Mucosa of descending colon (tissue), 3 donors: ENCODE measurements around the gene PCSK6. TPM values are rescaled to one million over a fixed set of nuclear protein-coding genes. Genes with fewer than 3 reads are reported as not detected.

Source experiments
- ATAC-seq: fragments of 200-7000 bp; cut with Tn5 transposase; one replicate; pipeline ENCODE4 v1.9.1; 2020; ENCODE audit warnings: mild to moderate bottlenecking, moderate library complexity
- DNase-seq, 3 donors: peaks; one replicate each; pipeline ENCODE4 v3.0.0-alpha.2; 2020
- H3K36me3 ChIP-seq: fragments of 200-600 bp; one replicate; pipeline ENCODE4 v1.8.0; 2021; ENCODE audit warnings: low read depth, mild to moderate bottlenecking
- H3K4me1 ChIP-seq: fragments of 200-600 bp; one replicate; pipeline ENCODE4 v1.8.0; 2021; ENCODE audit warnings: low read depth, mild to moderate bottlenecking
- H3K4me3 ChIP-seq: fragments of 200-600 bp; one replicate; pipeline ENCODE4 v1.8.0; 2021; ENCODE audit warnings: mild to moderate bottlenecking
- H3K9me3 ChIP-seq: fragments of 200-600 bp; one replicate; pipeline ENCODE4 v1.8.0; 2021; ENCODE audit warnings: mild to moderate bottlenecking
- CTCF ChIP-seq: fragments of 200-600 bp; IDR thresholded peaks from one replicate; pipeline ENCODE4 v1.8.0; 2022; ENCODE audit warnings: antibody characterized with exemption, mild to moderate bottlenecking
- intact Hi-C, 2 donors: fragments of 100-400 bp; cut with DNase I in 1 of 2; cut with micrococcal nuclease in 1 of 2; formaldehyde crosslinking; loops; one replicate each; pipeline versions ENCODE4 v1.11.0 to v1.11.1; 2022; cut with DNase I, micrococcal nuclease
- total RNA-seq, 3 donors: library from RNA; stranded (reverse); fragmentation: NEBNext Ultra II Directional in 2 of 3; extraction: Animal tissue kit (Norgen Biotek cat#: 25700) in 2 of 3; gene quantifications; one replicate each; pipeline versions ENCODE4 v1.2.1 to v1.2.4, GENCODE V29; 2021 to 2023
- donor health status: DM: no; HTN: no; CAD: no; lungs with moderate emphysema.
- donor health status: DM: no; HTN: no; CAD: no.
- donor health status: DM: no; HTN: yes; CAD: no.

Gene PCSK6
- total RNA-seq, 3 donors from 2014 or later, result 21.3 to 58.4 (median 30.3) TPM

DNA sequence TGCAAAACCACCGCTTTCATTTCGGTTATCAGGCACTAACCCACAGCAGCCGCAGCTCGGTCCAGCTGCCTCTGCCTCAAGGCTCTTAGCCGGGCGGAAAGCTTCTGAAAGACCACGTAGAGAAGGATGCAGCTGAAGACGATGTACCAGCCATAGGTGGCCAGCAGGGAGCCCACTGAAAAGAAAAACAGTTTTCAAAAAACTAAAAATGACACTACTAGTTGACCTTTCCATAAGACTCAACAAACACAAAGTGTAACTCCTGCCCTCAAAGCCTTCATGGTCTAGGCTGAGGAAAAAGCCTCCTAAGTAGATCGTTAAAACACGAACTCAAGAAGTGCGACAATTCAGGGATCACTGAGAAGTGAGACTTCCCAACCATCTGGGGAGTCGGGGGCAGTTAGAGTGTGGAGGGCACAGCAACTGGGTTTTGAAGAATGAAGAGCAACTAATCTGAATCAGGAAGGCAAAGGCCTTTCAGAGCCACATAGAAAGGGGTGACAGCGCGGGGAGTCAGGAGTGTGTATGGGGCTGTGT, 212.9 kb downstream of the PCSK6 start:
- Histone ChIP-seq H3K36me3 (peaks cover 19% of the 10 kb centered on the region), H3K4me3 (peak overlapping the region; percentile 84), H3K4me1 (peaks cover 29% of the 10 kb centered on the region), H3K9me3 (no peaks in the 10 kb centered on the region)
- TF ChIP-seq CTCF, result no peak
- DNase-seq (no peak), ATAC-seq (no peak)
- intact Hi-C loops, result no loop called here

GRCh38 chr15:101275018-101275417, 214.5 kb downstream of the PCSK6 start:
- no peak for TF ChIP-seq CTCF
- ATAC-seq, result no peak
- intact Hi-C loops, result no loop called here
- H3K36me3 ChIP-seq, result peaks cover 19% of the 10 kb centered on the region
- DNase-seq, result no peak
- peaks cover 23% of the 10 kb centered on the region for H3K4me1 ChIP-seq
- no peak overlapping the region for H3K4me3 ChIP-seq
- no peaks in the 10 kb centered on the region for H3K9me3 ChIP-seq

DNA sequence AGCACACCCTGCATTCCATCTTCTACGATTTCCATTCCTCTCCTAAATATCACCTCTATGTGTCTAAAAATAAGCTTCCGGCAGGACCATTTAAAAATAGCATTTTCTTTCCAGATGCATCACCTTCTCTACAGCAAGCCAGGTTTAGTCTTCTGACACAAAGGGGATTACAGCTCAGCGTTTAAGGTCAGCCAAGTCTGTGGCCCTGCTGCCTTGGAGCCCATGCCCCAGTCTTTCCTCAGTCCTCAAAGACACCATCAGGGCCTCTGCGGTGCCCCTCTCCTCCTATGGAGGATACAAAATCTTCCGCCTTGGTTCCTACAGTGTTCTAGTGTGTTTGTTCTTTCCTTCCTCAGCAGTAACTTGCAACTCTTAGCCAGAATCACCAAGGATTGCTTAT, 216.0 kb downstream of the PCSK6 start:
- Histone ChIP-seq H3K36me3 (peaks cover 19% of the 10 kb centered on the region), H3K4me1 (peaks cover 15% of the 10 kb centered on the region), H3K9me3 (no peaks in the 10 kb centered on the region), H3K4me3 (no peak overlapping the region)
- TF ChIP-seq CTCF, result no peak
- DNase-seq (no peak), ATAC-seq (no peak)
- intact Hi-C loops, result no loop called here

DNA sequence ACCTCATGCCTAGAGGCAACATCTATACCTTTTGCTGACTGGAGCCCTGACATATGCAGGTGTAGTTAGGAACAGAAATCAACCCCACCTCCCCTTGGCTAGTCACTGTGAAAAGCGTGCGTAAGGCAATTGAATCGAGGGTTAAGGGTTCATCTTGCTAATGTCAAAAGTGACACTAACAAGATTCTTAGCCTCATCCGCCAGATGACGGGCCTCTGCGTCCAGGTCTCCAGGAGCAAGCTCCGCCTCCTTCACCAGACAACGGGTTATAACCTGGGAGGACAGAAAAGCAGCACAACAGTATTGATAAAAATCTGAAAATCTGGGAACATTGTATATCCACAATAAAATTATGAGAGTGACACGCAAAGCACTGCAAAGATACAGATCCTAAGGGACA, 216.9 kb downstream of the PCSK6 start:
- Histone ChIP-seq H3K4me1 (peaks cover 12% of the 10 kb centered on the region), H3K36me3 (peaks cover 19% of the 10 kb centered on the region), H3K9me3 (no peaks in the 10 kb centered on the region), H3K4me3 (no peak overlapping the region)
- DNase-seq, result no peak
- no peak for TF ChIP-seq CTCF
- no peak for ATAC-seq
- intact Hi-C loops, result no loop called here

DNA sequence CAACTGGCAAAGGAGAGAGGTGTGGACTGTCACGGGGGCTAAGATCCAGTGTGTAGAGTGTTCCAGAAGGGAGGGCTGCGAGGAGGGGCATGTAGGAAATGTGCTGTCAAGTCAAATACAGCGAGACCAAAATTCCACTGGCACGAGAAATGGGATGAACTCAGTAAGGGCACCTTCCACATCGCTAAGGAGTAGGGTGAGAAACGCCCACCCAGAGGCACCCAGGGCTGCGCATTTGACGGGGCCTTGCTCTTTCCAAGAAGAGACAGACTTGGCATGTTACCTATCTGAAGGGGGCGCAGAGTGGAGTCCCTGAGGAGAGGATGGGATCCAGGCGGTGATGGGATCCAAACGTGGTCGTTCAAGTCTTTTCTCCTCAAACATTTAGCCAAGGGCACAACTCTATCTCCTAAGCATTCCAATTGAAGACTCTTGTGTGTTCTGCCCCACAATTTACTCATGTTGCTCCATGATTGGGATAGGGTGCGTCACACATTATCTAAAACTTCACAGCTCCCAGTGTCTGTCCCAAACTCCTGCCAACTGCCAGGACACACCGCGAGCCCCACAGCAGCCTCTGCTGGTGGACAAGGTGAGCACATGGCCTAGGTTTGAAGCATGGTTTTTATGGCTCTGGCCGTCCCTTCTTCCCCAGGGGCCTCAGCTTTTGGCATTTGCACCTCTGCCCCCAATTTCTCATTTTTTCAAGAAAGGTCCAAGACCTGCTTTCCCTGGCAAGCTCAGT, 219.9 kb downstream of the PCSK6 start:
- ATAC-seq, result peak; percentile 58
- no peaks in the 10 kb centered on the region for H3K9me3 ChIP-seq
- intact Hi-C loops, result no loop called here
- H3K4me1 ChIP-seq, result no peaks in the 10 kb centered on the region
- no peak for TF ChIP-seq CTCF
- no peak for DNase-seq
- H3K4me3 ChIP-seq, result no peak overlapping the region
- peaks cover 19% of the 10 kb centered on the region for H3K36me3 ChIP-seq
